ENCODE measurements around the gene EVI5L.

EVI5L gene

DNA sequence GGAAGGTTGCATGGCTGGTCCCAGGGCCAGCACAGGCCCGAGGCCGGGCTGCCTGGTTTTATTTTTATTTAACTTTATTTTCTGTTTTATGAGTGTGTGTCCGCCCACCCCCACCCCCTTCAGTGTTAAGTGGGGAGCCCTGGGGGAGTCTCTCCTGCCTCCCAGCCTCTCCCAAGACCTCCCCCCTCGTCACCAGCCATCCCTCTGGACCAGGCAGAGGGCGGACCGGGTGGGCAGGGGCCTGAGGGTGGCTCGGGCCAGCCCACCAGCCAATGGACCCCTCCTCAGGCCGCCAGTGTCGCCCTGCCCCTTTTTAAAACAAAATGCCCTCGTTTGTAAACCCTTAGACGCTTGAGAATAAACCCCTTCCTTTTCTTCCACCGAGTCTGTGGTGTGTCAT is 84.1 kb downstream of the EVI5L start:
- TF ChIP-seq ARNTL (CRISPR knock-in tag; IDR thresholded peaks at IDR 0.05; ENCODE audit: borderline replicate concordance, low read depth) (no peak), ESRRG (CRISPR knock-in tag; IDR thresholded peaks at IDR 0.05) (no peak), GLIS3 (CRISPR knock-in tag; IDR thresholded peaks at IDR 0.05) (no peak), SNAI2 (CRISPR knock-in tag; IDR thresholded peaks at IDR 0.05) (no peak), ZC3H10 (CRISPR knock-in tag; IDR thresholded peaks at IDR 0.05) (no peak), ISL1 (CRISPR knock-in tag; IDR thresholded peaks at IDR 0.05) (no peak), TCF4 (CRISPR knock-in tag; IDR thresholded peaks at IDR 0.05; ENCODE audit: borderline replicate concordance) (no peak), BACH2 (CRISPR knock-in tag; IDR thresholded peaks at IDR 0.05; ENCODE audit: borderline replicate concordance) (no peak), ZFP3 (CRISPR knock-in tag; IDR thresholded peaks at IDR 0.05) (no peak)
- TF ChIP-seq, protein P1, sequence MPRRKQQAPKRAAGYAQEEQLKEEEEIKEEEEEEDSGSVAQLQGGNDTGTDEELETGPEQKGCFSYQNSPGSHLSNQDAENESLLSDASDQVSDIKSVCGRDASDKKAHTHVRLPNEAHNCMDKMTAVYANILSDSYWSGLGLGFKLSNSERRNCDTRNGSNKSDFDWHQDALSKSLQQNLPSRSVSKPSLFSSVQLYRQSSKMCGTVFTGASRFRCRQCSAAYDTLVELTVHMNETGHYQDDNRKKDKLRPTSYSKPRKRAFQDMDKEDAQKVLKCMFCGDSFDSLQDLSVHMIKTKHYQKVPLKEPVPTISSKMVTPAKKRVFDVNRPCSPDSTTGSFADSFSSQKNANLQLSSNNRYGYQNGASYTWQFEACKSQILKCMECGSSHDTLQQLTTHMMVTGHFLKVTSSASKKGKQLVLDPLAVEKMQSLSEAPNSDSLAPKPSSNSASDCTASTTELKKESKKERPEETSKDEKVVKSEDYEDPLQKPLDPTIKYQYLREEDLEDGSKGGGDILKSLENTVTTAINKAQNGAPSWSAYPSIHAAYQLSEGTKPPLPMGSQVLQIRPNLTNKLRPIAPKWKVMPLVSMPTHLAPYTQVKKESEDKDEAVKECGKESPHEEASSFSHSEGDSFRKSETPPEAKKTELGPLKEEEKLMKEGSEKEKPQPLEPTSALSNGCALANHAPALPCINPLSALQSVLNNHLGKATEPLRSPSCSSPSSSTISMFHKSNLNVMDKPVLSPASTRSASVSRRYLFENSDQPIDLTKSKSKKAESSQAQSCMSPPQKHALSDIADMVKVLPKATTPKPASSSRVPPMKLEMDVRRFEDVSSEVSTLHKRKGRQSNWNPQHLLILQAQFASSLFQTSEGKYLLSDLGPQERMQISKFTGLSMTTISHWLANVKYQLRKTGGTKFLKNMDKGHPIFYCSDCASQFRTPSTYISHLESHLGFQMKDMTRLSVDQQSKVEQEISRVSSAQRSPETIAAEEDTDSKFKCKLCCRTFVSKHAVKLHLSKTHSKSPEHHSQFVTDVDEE (CRISPR knock-in tag; IDR thresholded peaks at IDR 0.05), result no peak
- TF ChIP-seq, protein P2, sequence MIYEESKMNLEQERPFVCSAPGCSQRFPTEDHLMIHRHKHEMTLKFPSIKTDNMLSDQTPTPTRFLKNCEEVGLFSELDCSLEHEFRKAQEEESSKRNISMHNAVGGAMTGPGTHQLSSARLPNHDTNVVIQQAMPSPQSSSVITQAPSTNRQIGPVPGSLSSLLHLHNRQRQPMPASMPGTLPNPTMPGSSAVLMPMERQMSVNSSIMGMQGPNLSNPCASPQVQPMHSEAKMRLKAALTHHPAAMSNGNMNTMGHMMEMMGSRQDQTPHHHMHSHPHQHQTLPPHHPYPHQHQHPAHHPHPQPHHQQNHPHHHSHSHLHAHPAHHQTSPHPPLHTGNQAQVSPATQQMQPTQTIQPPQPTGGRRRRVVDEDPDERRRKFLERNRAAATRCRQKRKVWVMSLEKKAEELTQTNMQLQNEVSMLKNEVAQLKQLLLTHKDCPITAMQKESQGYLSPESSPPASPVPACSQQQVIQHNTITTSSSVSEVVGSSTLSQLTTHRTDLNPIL (CRISPR knock-in tag; IDR thresholded peaks at IDR 0.05; ENCODE audit: low read depth), result no peak
- ATAC-seq, result no peak
